ENCODE results near the gene NUP210.
"Not testable (repeated sequence)": the region's sequence is repeated elsewhere in the genome, so short reads cannot be mapped to it uniquely, and the experiment has no call there.

The NUP210 gene

DNA sequence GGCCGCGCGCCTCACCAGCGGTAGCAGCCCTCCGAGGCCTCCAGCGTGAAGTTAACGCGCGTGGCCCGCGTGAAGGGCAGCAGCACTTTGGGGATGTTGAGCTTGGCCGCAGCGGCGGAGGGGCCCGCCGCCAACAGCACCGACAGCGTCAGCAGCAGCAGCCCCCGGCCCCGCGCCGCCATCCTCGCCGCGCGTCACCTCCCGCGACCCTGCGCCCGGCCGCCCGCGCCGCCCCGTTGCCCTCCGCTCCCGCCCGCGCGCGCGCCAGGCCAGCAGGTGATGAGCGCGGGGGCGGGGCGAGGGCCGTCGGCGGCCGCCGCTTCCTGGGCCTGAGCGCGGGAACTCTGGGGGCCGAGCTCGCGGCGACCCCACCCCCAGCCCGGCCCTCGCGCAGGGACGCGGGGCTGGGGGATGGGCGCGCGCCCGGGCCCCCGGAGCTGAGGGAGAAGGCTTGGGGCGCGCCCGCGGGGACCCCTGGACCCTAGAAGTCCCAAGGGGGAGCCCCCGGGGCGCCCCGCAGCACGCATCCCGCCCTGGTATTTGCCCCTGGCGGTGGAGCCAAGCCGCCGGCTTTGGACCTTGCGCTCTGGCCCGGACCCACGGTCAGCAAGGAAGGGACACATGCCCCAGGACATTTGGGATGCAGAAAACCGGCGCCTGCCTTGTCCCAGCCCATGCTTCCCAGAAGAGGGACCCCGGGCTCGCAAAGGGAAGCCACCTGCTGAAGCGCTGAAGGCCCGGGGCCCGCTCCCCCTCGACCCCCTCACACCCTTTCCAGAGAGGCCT lies at the start of gene NUP210:
NUP210 (minus strand) TSS at position 278 of the 786 bp plus-strand sequence; CDS start at position 182, 96 bp downstream.
- DNase-seq: peak in 35 of 42 donors; percentile 16 to 71 (median 44)
- intact Hi-C loops (cut with DNase I): no loop called here

DNA sequence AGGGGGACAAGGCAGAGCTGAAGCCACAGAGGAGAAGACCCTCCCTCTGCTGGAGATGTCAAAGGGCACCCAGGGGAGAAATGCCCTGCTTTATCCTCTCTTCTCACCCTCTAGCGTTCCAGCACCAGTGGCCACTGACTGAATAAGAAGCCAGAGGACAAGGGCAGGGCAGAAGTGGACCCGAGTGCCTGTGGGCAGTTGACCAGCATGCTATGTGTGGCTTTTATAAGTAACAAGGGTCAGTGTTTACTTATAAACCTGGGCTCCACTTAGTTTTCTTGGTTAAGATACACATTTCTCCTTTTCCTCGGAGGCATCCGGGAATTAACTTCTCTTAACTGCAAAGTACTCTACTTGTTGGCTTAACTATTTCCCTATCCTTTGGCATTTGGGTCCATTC lies 46.7 kb upstream of the NUP210 start:
- intact Hi-C loops (cut with DNase I): loop anchor here (10.0 kb wide), 1 partner anchor 372 kb away; no protein-coding TSS in a partner anchor
- no peak for DNase-seq

DNA sequence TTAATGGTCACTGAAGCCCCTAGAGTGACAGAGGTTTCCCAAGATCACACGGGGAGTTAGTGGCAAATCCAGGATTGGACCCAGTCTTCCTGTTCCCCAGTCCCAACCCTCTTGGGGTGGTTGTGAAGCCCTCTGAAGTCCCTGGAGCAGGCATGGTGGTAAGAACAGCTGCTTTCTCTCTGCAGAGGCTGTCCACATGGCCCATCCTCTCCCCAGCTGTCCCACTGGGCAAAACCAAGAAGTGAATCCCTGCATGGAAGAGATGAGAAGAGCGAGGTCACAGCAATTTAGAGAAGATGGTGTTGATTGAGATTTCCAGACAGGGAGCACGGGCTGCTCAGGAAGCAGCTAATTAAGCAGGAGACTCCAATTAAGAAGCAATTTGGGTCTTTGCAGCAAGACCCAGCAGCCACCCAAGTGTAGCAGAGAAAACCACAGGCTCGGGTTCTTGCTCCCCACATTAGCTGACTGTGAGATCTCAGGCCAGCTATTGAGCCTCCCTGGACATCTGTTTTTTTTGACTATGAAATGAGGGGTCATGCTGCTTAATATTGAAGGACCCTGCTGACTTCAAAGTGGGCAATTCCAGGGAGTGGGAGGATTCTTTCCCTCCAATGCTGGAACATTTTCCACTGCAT lies 45.2 kb upstream of the NUP210 start:
- DNase-seq: no peak
- intact Hi-C loops (cut with DNase I): loop anchor here (10.0 kb wide), 1 partner anchor 371 kb away; no protein-coding TSS in a partner anchor

GRCh38 chr3:13463618-13464400 lies 43.7 kb upstream of the NUP210 start:
- peak in 28 of 42 donors; percentile 19 to 78 (median 51) for DNase-seq
- intact Hi-C loops (cut with DNase I): loop anchor here (10.0 kb wide), 1 partner anchor 369 kb away; no protein-coding TSS in a partner anchor

DNA sequence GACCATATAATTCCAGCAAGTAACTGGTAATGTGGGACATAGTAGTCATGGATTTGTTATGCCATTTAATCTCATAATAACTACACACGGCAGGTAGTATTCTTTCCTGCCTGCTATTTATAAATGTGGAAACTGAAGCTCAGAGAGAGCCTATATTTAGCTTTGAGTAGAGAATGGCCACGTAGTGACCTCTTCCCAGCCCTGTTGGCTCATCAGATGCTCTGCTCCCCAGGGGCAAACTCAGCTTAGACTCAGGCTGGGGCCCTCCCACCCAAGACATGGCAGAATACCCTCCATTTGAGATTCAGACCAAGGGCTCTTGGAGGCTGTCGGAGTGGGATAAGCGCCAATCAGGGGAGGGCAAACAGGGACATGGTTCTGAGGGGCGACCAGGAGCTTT lies 42.7 kb upstream of the NUP210 start:
- no peak for DNase-seq
- intact Hi-C loops (cut with DNase I): loop anchor here (10.0 kb wide), 1 partner anchor 368 kb away; no protein-coding TSS in a partner anchor

GRCh38 chr3:13462125-13462629 lies 42.1 kb upstream of the NUP210 start:
- intact Hi-C loops (cut with DNase I): loop anchor here (10.0 kb wide), 1 partner anchor 367 kb away; no protein-coding TSS in a partner anchor

DNA sequence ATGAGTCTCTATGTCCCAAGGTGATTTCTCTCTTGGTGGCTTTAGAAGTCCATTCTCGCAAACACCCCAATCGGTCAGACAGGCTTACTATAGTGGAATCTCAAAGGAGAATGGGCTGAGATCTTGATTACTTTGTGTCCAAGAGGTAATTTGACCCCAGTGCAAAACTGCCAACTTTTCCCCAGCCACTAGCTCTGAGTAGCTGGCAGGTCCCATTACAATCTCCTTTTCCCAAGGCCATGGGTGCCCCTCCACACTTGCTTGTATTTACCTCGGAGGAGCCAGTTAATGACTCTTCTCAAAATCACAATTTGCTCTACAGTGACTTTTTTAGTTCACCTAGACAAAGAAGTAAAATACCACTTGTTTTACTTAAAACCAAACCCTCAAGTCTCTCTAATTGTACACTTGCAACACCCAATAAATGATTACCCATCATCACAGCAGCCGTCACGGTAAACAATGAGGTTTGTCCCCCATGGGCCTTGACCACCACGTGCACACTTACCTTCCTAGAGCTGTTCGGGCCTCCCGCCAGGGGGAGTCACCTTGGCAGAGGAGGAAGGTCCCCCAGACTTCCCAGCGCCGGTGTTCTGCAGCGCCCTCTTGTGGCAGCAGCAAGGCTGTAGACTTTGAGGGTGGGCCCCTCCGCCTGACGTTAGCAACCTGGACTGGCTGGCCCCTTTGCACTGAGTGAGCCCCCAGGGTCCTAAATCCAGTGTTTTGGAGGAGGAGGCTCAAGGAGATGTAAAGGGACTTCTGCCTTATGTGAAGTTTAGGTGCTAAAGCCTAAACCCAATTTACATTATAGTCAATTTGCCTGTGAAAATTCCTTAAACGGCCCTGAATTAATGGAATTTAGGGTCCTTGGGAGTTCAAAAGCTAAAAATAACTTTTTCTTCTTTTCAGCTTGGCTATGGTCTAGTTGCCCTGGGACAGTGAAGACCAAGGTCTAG lies 41.3 kb upstream of the NUP210 start:
- intact Hi-C loops (cut with DNase I): loop anchor here (10.0 kb wide), 1 partner anchor 367 kb away; no protein-coding TSS in a partner anchor
- peak in 28 of 42 donors; percentile 25 to 75 (median 50) for DNase-seq

More at GRCh38 chr3:13462125-13462629, 42.1 kb upstream of the NUP210 start:
- DNase-seq: no peak

DNA sequence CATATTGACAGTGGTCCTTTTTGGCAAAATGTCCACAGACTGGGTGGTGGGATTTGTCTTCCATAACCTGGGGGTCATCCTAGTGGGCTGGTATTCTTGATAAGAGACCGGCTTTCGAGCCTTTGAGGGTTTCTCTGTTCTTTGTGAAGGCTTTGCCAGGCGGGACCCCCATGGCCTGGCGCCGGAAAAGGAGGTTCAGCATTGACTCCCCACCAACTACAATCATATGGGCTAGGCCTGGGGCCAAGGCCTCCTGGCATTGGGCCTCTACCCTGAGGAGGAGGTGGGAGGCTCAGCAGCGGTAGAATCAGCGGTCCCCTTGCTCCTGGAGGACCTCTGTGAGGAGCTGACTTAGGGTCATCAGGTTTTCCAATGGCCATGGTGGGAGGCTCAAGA lies 40.2 kb upstream of the NUP210 start:
- intact Hi-C loops (cut with DNase I): loop anchor here (10.0 kb wide), 1 partner anchor 366 kb away; no protein-coding TSS in a partner anchor
- no peak for DNase-seq

DNA sequence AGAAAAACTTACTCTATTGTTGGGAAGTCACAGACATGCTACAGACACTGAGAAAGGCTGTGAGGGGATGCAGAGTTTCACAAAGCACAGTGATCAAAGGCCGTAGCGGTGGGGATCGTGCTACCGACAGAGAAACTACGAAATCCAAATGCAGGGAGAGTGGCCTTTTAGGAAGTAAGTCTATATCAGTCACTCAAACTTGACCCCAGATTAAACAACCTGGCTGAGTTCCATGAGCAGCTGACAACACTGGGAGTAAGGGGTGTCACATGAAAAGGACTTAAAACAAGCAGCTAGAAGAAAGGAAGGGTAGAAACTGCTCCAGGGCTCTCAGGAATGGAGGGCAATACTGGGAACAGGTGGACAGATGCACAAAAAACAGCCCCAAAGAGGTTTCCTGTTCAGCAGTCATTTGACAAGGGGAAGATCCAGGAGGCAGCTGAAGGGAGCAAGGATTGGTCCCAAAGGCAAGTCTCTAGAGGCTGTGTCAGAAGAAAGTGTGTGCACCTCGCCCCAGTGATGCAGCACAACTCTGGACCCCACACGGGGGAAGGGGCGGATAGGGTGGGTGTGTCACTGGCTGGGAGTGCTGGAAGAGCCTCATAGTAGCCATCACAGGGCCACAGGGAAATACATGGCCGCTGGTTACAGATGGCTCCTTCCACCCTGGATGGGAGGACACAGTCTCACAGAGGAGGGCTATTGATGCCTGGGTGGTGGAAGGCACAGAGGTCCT lies 39.7 kb upstream of the NUP210 start:
- no peak for DNase-seq
- intact Hi-C loops (cut with DNase I): loop anchor here (10.0 kb wide), 1 partner anchor 365 kb away; no protein-coding TSS in a partner anchor

DNA sequence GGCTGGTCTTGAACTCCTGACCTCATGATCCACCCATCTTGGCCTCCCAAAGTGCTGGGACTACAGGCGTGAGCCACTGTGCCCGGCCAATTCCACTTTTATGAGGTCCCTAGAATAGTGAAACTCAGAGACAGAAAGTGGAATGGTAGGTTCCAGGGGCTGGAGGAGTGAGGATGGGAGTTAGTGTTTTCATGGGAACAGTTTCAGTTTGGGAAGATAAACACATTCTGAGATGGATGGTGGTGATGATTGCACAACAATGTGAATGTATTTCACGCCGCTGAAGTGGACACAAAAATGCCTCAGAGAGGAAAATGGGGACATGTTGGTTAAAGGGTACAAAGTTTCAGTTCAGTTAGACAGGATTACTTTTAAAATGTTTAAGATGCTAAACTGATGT lies 37.5 kb upstream of the NUP210 start:
- no peak for DNase-seq
- intact Hi-C loops (cut with DNase I): no loop called here

DNA sequence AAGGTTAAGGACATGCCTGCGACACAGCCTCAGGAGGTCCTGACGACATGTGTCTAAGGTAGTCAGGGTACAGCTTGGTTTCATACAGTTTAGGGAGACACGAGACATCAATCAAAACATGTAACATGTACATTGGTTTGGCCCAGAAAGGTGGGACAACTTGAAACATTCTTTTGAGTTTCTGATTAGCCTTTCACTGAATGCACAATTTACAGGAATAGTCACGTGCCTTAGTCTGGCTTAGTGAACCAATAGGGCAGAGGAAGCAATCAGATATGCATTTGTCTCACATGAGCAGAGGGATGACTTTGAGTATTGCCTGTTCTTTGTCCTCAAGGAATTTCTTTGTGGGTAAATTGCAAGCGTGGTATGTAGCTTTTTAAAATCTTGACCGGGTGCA lies 35.5 kb upstream of the NUP210 start:
- intact Hi-C loops (cut with DNase I): no loop called here

DNA sequence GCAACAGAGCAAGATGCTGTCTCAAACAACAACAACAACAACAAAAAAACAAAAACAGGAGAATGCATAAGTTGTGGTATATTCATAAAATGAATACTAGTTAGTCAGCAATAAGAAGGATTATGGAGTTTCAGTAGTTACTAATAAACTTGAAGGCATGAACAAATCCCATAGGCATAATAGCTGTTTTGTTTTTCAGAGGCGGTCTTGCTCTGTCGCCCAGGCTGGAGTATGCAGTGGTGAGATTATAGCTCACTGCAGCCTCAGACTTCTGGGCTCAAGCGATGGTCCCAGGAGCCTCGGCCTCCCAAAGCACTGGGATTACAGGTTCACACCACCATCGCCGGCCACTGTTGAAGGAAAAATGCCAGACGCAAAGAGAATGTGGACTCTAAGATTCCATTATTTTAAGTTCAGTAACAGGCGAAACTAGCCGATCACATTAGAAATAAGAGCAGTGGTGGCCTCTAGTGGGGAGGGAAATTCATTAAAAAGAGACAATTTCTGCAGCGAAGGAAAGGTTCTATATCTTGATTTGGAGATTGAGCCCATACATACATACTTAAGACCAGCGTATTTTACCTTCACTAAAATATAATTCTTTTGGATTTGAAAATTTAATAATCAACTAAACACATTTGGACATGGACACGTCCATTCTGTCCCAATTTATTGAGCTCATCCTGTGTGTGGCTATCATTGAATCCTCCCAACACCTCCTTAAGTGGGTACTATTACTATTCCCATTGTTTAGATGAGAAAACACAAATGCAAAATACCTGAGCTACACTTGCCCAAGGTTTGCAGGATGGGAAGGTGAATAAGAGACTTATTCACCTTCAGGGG lies 32.6 kb upstream of the NUP210 start:
- intact Hi-C loops (cut with DNase I): loop anchor here (1.0 kb wide), 1 partner anchor 27 kb away; no protein-coding TSS in a partner anchor
- DNase-seq: peak in 41 of 42 donors; percentile 21 to 85 (median 56)

More for the DNA sequence above, 35.5 kb upstream of the NUP210 start:
- DNase-seq: no peak

DNA sequence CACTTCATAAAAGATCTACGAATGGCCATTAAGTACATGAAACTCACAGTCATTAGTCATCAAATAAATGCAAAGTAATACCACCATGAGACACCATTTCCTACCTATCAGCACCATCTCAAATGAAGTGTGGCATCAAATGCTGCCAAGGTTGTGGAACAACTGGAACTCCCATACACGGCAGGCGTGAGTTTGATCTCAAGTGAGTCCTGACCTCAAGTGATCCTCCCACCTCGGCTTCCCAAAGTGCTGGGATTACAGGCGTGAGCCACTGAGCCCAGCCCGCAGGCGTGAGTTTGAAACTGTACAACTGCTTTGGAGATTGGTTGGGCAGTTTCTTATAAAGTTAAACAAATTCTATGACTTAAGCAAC lies 31.2 kb upstream of the NUP210 start:
- intact Hi-C loops (cut with DNase I): no loop called here
- peak in 8 of 42 donors; percentile 8 to 44 (median 19) for DNase-seq

- intact Hi-C loops (cut with DNase I); DNase-seq: not testable (repeated sequence)
Measured at GRCh38 chr3:13442882-13443281, 22.8 kb upstream of the NUP210 start.

GRCh38 chr3:13440204-13440817 lies 20.2 kb upstream of the NUP210 start:
- intact Hi-C loops (cut with DNase I): no loop called here
- DNase-seq: no peak

- intact Hi-C loops (cut with DNase I); DNase-seq: not testable (repeated sequence)
Measured at GRCh38 chr3:13436213-13436612, 16.1 kb upstream of the NUP210 start.

Measured in head of caudate nucleus (tissue), 42 donors.